ENCODE measurements around the gene TBCA. TPM values are rescaled to one million over a fixed set of nuclear protein-coding genes. Genes with fewer than 3 reads are reported as not detected.

The TBCA gene
- total RNA-seq, 1 experiment from 2014 or later: 302 TPM

- Histone ChIP-seq H3K27me3 (ENCODE audit: control insufficient read depth, insufficient read depth, low read length) (peaks cover 24% of the 10 kb centered on the region), H3K4me1 (ENCODE audit: control insufficient read depth, insufficient read depth, low read length) (no peaks in the 10 kb centered on the region), H3K9me3 (ENCODE audit: control insufficient read depth, insufficient read depth, low read depth, low read length) (no peaks in the 10 kb centered on the region), H3K36me3 (ENCODE audit: control insufficient read depth, insufficient read depth, low read length) (no peaks in the 10 kb centered on the region), H3K27ac (ENCODE audit: low read length) (no peak overlapping the region), H3K4me3 (ENCODE audit: low read depth in 2 of 2, low read length in 2 of 2) (no peak overlapping the region)
- no peak for ATAC-seq
- CTCF ChIA-PET: no interaction called here
- intact Hi-C loops (cut with micrococcal nuclease; ENCODE audit: unreplicated experiment) (no loop called here), in situ Hi-C loops (cut with HindIII; ENCODE audit: low pct_unique_long_range_greater_than_20kb, low sequenced_read_pairs) (no loop called here)
- DNase-seq (ENCODE audit: low read depth, low spot score): no peak
- POLR2A ChIA-PET: no interaction called here
- no peak for TF ChIP-seq SIN3A (IDR thresholded peaks at IDR 0.05; ENCODE audit: borderline replicate concordance, insufficient read depth, low read depth, low read length)
- TF ChIP-seq TCF7L2 (IDR thresholded peaks at IDR 0.05; ENCODE audit: low read depth, low read length): no peak
- no peak for TF ChIP-seq CTCF (IDR thresholded peaks at IDR 0.05)
- no peak for TF ChIP-seq REST (IDR thresholded peaks at IDR 0.05; ENCODE audit: insufficient read depth in 1 of 2, low read depth in 2 of 2, low read length in 1 of 2)
- no peak for TF ChIP-seq POLR2AphosphoS5 (IDR thresholded peaks at IDR 0.05; ENCODE audit: low read depth, low read length)
- BruUV-seq (replicated peaks): no TSS peak
Measured at GRCh38 chr5:77641963-77642737, 134.0 kb downstream of the TBCA start.

GRCh38 chr5:77641397-77641943, 134.7 kb downstream of the TBCA start:
- POLR2A ChIA-PET: interaction anchor here (0.5 kb wide), 1 partner anchor 129 kb away, joined by 7 read pairs; no protein-coding TSS in a partner anchor
- BruUV-seq (replicated peaks): no TSS peak
- in situ Hi-C loops (cut with HindIII; ENCODE audit: low pct_unique_long_range_greater_than_20kb, low sequenced_read_pairs): no loop called here

More at GRCh38 chr5:77641397-77641943, 134.7 kb downstream of the TBCA start:
- Histone ChIP-seq H3K4me1 (ENCODE audit: control insufficient read depth, insufficient read depth, low read length) (no peaks in the 10 kb centered on the region), H3K9me3 (ENCODE audit: control insufficient read depth, insufficient read depth, low read depth, low read length) (no peaks in the 10 kb centered on the region), H3K27ac (ENCODE audit: low read length) (no peak overlapping the region), H3K36me3 (ENCODE audit: control insufficient read depth, insufficient read depth, low read length) (no peaks in the 10 kb centered on the region), H3K4me3 (ENCODE audit: low read depth in 2 of 2, low read length in 2 of 2) (no peak overlapping the region), H3K27me3 (ENCODE audit: control insufficient read depth, insufficient read depth, low read length) (peaks cover 24% of the 10 kb centered on the region)
- intact Hi-C loops (cut with micrococcal nuclease; ENCODE audit: unreplicated experiment): no loop called here
- no peak for DNase-seq (ENCODE audit: low read depth, low spot score)
- CTCF ChIA-PET: no interaction called here
- ATAC-seq: no peak
- TF ChIP-seq POLR2AphosphoS5 (IDR thresholded peaks at IDR 0.05; ENCODE audit: low read depth, low read length) (no peak), TCF7L2 (IDR thresholded peaks at IDR 0.05; ENCODE audit: low read depth, low read length) (no peak), REST (IDR thresholded peaks at IDR 0.05; ENCODE audit: insufficient read depth in 1 of 2, low read depth in 2 of 2, low read length in 1 of 2) (no peak), CTCF (IDR thresholded peaks at IDR 0.05) (no peak), SIN3A (IDR thresholded peaks at IDR 0.05; ENCODE audit: borderline replicate concordance, insufficient read depth, low read depth, low read length) (no peak)

Data from Panc1 (cell line).